ENCODE results near the gene ZNF780A.
A peak's percentile ranks its signal among the peaks of the same experiment; 100 is the strongest.

ZNF780A gene

GRCh38 chr19:40093416-40093815, 2.7 kb upstream of the ZNF780A start:
- H4K20me1 ChIP-seq (ENCODE audit: insufficient read depth, low read length), result no peaks in the 10 kb centered on the region
- peaks cover 30% of the 10 kb centered on the region for H3K79me2 ChIP-seq (ENCODE audit: low read length)
- no peaks in the 10 kb centered on the region for H3K36me3 ChIP-seq (replicated peaks; ENCODE audit: insufficient read depth, low read length)
- no peak overlapping the region for H3K4me3 ChIP-seq (ENCODE audit: low read length)
- H3K27me3 ChIP-seq (replicated peaks; ENCODE audit: insufficient read depth, low read length), result no peaks in the 10 kb centered on the region
- no peak overlapping the region for H3K27ac ChIP-seq (ENCODE audit: low read length)
- H3K9ac ChIP-seq (ENCODE audit: low read length), result no peak overlapping the region
- peaks cover 25% of the 10 kb centered on the region for H3F3A ChIP-seq (ENCODE audit: insufficient read depth, low read length)
- H3K9me2 ChIP-seq (replicated peaks; ENCODE audit: insufficient read depth, low read length), result no peaks in the 10 kb centered on the region
- no peak overlapping the region for H3K4me2 ChIP-seq (ENCODE audit: low read depth, low read length)
- TF ChIP-seq EZH2 (optimal IDR thresholded peaks at IDR 0.05; ENCODE audit: low read depth, low read length) (no peak), CTCF (IDR thresholded peaks at IDR 0.05; ENCODE audit: low read length) (no peak), EZH2phosphoT487 (IDR thresholded peaks at IDR 0.05; ENCODE audit: low read length) (no peak)
- no peaks in the 10 kb centered on the region for H3K9me3 ChIP-seq (replicated peaks; ENCODE audit: insufficient read depth, low read length)
- no peak for DNase-seq
- H2AFZ ChIP-seq (ENCODE audit: low read length), result no peak overlapping the region
- peaks cover 32% of the 10 kb centered on the region for H3K4me1 ChIP-seq (ENCODE audit: low read length)

- Histone ChIP-seq H3K9ac (ENCODE audit: low read length) (peak overlapping the region; percentile 80), H4K20me1 (ENCODE audit: insufficient read depth, low read length) (no peaks in the 10 kb centered on the region), H3K79me2 (ENCODE audit: low read length) (peaks cover 49% of the 10 kb centered on the region), H2AFZ (ENCODE audit: low read length) (peak overlapping the region; percentile 88), H3K9me3 (replicated peaks; ENCODE audit: insufficient read depth, low read length) (no peaks in the 10 kb centered on the region), H3K4me1 (ENCODE audit: low read length) (peaks cover 32% of the 10 kb centered on the region), H3K4me2 (ENCODE audit: low read depth, low read length) (peak overlapping the region; percentile 81), H3K27me3 (replicated peaks; ENCODE audit: insufficient read depth, low read length) (no peaks in the 10 kb centered on the region), H3K27ac (ENCODE audit: low read length) (peak overlapping the region; percentile 63; the same call in 1 of the 2 replicates), H3K9me2 (replicated peaks; ENCODE audit: insufficient read depth, low read length) (no peaks in the 10 kb centered on the region), H3F3A (ENCODE audit: insufficient read depth, low read length) (peaks cover 25% of the 10 kb centered on the region), H3K36me3 (replicated peaks; ENCODE audit: insufficient read depth, low read length) (no peaks in the 10 kb centered on the region), H3K4me3 (ENCODE audit: low read length) (peak overlapping the region; percentile 88)
- no peak for DNase-seq
- TF ChIP-seq CTCF (IDR thresholded peaks at IDR 0.05; ENCODE audit: low read length), result no peak
- no peak for TF ChIP-seq EZH2 (optimal IDR thresholded peaks at IDR 0.05; ENCODE audit: low read depth, low read length)
- no peak for TF ChIP-seq EZH2phosphoT487 (IDR thresholded peaks at IDR 0.05; ENCODE audit: low read length)
Measured at GRCh38 chr19:40091205-40092129, 724 bp upstream of the ZNF780A start.

GRCh38 chr19:40089462-40089861, 1.3 kb downstream of the ZNF780A start:
- peaks cover 12% of the 10 kb centered on the region; the same call in 1 of the 2 replicates for H3F3A ChIP-seq (ENCODE audit: insufficient read depth, low read length)
- peak overlapping the region; percentile 88; the same call in 1 of the 2 replicates for H3K4me3 ChIP-seq (ENCODE audit: low read length)
- H3K79me2 ChIP-seq (ENCODE audit: low read length), result peaks cover 49% of the 10 kb centered on the region
- DNase-seq, result no peak
- H3K4me2 ChIP-seq (ENCODE audit: low read depth, low read length), result peak overlapping the region; percentile 81
- H3K4me1 ChIP-seq (ENCODE audit: low read length), result peaks cover 17% of the 10 kb centered on the region
- no peak overlapping the region for H2AFZ ChIP-seq (ENCODE audit: low read length)
- H4K20me1 ChIP-seq (ENCODE audit: insufficient read depth, low read length), result no peaks in the 10 kb centered on the region
- H3K27ac ChIP-seq (ENCODE audit: low read length), result no peak overlapping the region
- H3K27me3 ChIP-seq (replicated peaks; ENCODE audit: insufficient read depth, low read length), result no peaks in the 10 kb centered on the region
- no peak overlapping the region for H3K9ac ChIP-seq (ENCODE audit: low read length)
- TF ChIP-seq CTCF (IDR thresholded peaks at IDR 0.05; ENCODE audit: low read length), result no peak
- TF ChIP-seq EZH2phosphoT487 (IDR thresholded peaks at IDR 0.05; ENCODE audit: low read length), result no peak
- TF ChIP-seq EZH2 (optimal IDR thresholded peaks at IDR 0.05; ENCODE audit: low read depth, low read length), result no peak
- H3K9me2 ChIP-seq (replicated peaks; ENCODE audit: insufficient read depth, low read length), result no peaks in the 10 kb centered on the region
- H3K9me3 ChIP-seq (replicated peaks; ENCODE audit: insufficient read depth, low read length), result no peaks in the 10 kb centered on the region
- H3K36me3 ChIP-seq (replicated peaks; ENCODE audit: insufficient read depth, low read length), result no peaks in the 10 kb centered on the region
